A375 (cell line): ENCODE measurements around the gene SLFNL1. TPM values are rescaled to one million over a fixed set of nuclear protein-coding genes. Genes with fewer than 3 reads are reported as not detected.

Source experiments
- total RNA-seq: library from RNA; depleted of rRNA; stranded (reverse); fragments of >200 nt; shearing (Covaris generic); gene quantifications from 2 replicates; pipeline ENCODE4 v1.2.3, GENCODE V29; 2014; rRNA removed

The SLFNL1 gene
- total RNA-seq, result 0.21 TPM in 1 of 2 replicates, not detected in the other

GRCh38 chr1:41021526-41022308, at the start of gene SLFNL1:
Gene SLFNL1, minus strand, starts transcription at chr1:41021725. Its CDS starts 1,065 bp downstream, at chr1:41020660.

DNA sequence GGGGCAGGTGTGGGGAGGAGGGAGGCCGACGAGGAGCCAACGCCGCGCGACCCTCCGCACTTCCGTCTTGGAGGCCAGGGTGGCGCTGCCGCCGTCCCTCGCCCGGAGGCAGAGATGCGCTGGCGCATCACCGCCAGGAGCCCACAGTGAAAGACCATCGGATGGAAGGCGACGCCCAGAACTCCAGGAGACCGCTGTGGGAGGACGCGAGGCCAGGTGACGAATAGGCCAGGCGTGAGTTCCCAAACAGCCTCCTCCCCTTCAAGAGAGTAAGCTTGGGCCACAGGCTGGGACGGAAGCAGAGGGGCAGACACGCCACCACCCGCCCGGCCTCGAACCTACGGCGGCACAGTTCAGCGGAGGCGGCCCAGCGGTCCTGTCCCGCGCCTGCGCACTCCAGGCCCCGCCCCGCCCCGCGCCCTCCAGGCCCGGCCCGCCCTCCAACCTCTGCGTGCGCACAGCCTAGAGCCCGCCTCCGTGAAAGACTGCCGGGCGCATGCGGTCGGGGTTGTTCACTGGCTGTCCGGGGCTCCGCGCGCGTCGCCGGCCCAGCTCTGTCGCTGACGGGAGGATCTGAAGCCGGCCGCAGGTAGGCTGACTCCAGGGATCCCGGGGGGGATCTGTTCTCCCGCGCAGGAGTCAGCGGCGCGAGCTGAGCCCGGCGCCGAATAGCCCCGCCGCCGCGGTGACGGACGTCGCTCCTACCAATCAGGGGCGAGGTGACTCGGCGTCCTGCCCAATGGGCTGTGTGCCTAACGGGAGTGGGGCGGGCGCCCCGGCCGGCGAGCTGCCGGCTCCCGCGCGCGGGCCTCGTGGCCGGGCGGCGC, 42.1 kb downstream of the SLFNL1 start, which contains the start of gene CTPS1:
CTPS1 (plus strand) TSS at position 456 of the 827 bp plus-strand sequence. CDS start 3,595 bp downstream, outside the sequence.

Other genes starting within 250 kb of the SLFNL1 start
- 0.05 and 0.30 TPM in 2 replicates for gene KCNQ4, start 237.9 kb downstream of the SLFNL1 start, total RNA-seq
- 44.2 and 54.4 TPM in 2 replicates for gene CITED4, start 159.4 kb downstream of the SLFNL1 start, total RNA-seq
- gene CTPS1, start 42.0 kb downstream of the SLFNL1 start, total RNA-seq, result 77.9 and 95.1 TPM in 2 replicates
- gene SCMH1, start 220.6 kb upstream of the SLFNL1 start, total RNA-seq, result 21.8 TPM in 2 replicates